Endothelial cell (in vitro differentiated cells): ENCODE data around the gene DOK6. TPM values are rescaled to one million over a fixed set of nuclear protein-coding genes. Genes with fewer than 3 reads are reported as not detected.

Experiments
- DNase-seq: peaks from one replicate; pipeline ENCODE4 v3.0.0; 2021; ENCODE audit warnings: low spot score
- H3K27ac Mint-ChIP-seq: one replicate; pipeline ENCODE4 v1.8.0; 2021; ENCODE audit warnings: mixed read lengths, inconsistent platforms; ENCODE audit not compliant: unreplicated experiment
- H3K27me3 Mint-ChIP-seq: one replicate; pipeline ENCODE4 v1.8.0; 2021; ENCODE audit warnings: mild to moderate bottlenecking, moderate library complexity, mixed read lengths, inconsistent platforms; ENCODE audit not compliant: unreplicated experiment
- H3K36me3 Mint-ChIP-seq: one replicate; pipeline ENCODE4 v1.8.0; 2021; ENCODE audit warnings: mild to moderate bottlenecking, low read depth, mixed read lengths, inconsistent platforms; ENCODE audit not compliant: unreplicated experiment
- H3K4me1 Mint-ChIP-seq: one replicate; pipeline ENCODE4 v1.8.0; 2021; ENCODE audit warnings: mild to moderate bottlenecking, mixed read lengths, inconsistent platforms; ENCODE audit not compliant: unreplicated experiment
- H3K4me3 Mint-ChIP-seq: one replicate; pipeline ENCODE4 v1.8.0; 2021; ENCODE audit warnings: mild to moderate bottlenecking, mixed read lengths, inconsistent platforms; ENCODE audit not compliant: unreplicated experiment
- H3K9me3 Mint-ChIP-seq: one replicate; pipeline ENCODE4 v1.8.0; 2021; ENCODE audit warnings: mixed read lengths, inconsistent platforms; ENCODE audit not compliant: unreplicated experiment
- CTCF ChIP-seq: fragments of 200-600 bp; sonication (generic); IDR thresholded peaks from one replicate; pipeline ENCODE4 v1.5.0; 2021; ENCODE audit warnings: antibody characterized with exemption; ENCODE audit not compliant: unreplicated experiment
- total RNA-seq: library from RNA; stranded (reverse); fragmentation: NEBNext Ultra II Directional; extraction: Animal tissue kit (Norgen Biotek cat#: 25700); gene quantifications from one replicate; pipeline ENCODE4 v1.2.1, GENCODE V29; 2021; ENCODE audit not compliant: unreplicated experiment

DOK6 gene
- total RNA-seq, 1 donor from 2014 or later: 2.2 TPM

GRCh38 chr18:69447886-69448285 is 47.2 kb downstream of the DOK6 start:
- Mint-ChIP-seq H3K27me3 (no peaks in the 10 kb centered on the region), H3K4me3 (no peak overlapping the region), H3K4me1 (no peaks in the 10 kb centered on the region), H3K36me3 (no peaks in the 10 kb centered on the region), H3K27ac (no peak overlapping the region), H3K9me3 (peaks cover 3% of the 10 kb centered on the region)
- DNase-seq: no peak
- no peak for TF ChIP-seq CTCF

- no peaks in the 10 kb centered on the region for H3K9me3 Mint-ChIP-seq
- DNase-seq: no peak
- H3K4me1 Mint-ChIP-seq: no peaks in the 10 kb centered on the region
- TF ChIP-seq CTCF: no peak
- no peak overlapping the region for H3K4me3 Mint-ChIP-seq
- no peaks in the 10 kb centered on the region for H3K27me3 Mint-ChIP-seq
- H3K27ac Mint-ChIP-seq: no peak overlapping the region
- H3K36me3 Mint-ChIP-seq: no peaks in the 10 kb centered on the region
Observed at GRCh38 chr18:69455125-69455524, 54.4 kb downstream of the DOK6 start.

GRCh38 chr18:69469444-69469919 is 68.8 kb downstream of the DOK6 start:
- Mint-ChIP-seq H3K4me3 (no peak overlapping the region), H3K4me1 (peaks cover 3% of the 10 kb centered on the region), H3K36me3 (no peaks in the 10 kb centered on the region), H3K9me3 (no peaks in the 10 kb centered on the region), H3K27me3 (no peaks in the 10 kb centered on the region), H3K27ac (no peak overlapping the region)
- TF ChIP-seq CTCF: peak; percentile 39
- peak; percentile 22 for DNase-seq

GRCh38 chr18:69480460-69480859 is 79.8 kb downstream of the DOK6 start:
- Mint-ChIP-seq H3K36me3 (no peaks in the 10 kb centered on the region), H3K27me3 (no peaks in the 10 kb centered on the region), H3K27ac (no peak overlapping the region), H3K4me1 (peaks cover 10% of the 10 kb centered on the region), H3K9me3 (no peaks in the 10 kb centered on the region), H3K4me3 (no peak overlapping the region)
- no peak for DNase-seq
- no peak for TF ChIP-seq CTCF

GRCh38 chr18:69483574-69483973 is 82.9 kb downstream of the DOK6 start:
- DNase-seq: no peak
- TF ChIP-seq CTCF: no peak
- Mint-ChIP-seq H3K36me3 (no peaks in the 10 kb centered on the region), H3K4me3 (no peak overlapping the region), H3K9me3 (no peaks in the 10 kb centered on the region), H3K27me3 (no peaks in the 10 kb centered on the region), H3K4me1 (peaks cover 11% of the 10 kb centered on the region), H3K27ac (no peak overlapping the region)
